Stimulated activated CD4-positive, alpha-beta T cell treated with anti-CD3 and anti-CD28 coated beads, Interleukin-4, amount 100 ng/mL, for 24 hours (primary cell): ENCODE measurements around the gene SH3BP4.
"Not testable (repeated sequence)": the region's sequence is repeated elsewhere in the genome, so short reads cannot be mapped to it uniquely, and the experiment has no call there.

Source experiments
- DNase-seq: peaks from one replicate; pipeline ENCODE4 v3.0.0-alpha.2; 2020

SH3BP4 gene

DNA sequence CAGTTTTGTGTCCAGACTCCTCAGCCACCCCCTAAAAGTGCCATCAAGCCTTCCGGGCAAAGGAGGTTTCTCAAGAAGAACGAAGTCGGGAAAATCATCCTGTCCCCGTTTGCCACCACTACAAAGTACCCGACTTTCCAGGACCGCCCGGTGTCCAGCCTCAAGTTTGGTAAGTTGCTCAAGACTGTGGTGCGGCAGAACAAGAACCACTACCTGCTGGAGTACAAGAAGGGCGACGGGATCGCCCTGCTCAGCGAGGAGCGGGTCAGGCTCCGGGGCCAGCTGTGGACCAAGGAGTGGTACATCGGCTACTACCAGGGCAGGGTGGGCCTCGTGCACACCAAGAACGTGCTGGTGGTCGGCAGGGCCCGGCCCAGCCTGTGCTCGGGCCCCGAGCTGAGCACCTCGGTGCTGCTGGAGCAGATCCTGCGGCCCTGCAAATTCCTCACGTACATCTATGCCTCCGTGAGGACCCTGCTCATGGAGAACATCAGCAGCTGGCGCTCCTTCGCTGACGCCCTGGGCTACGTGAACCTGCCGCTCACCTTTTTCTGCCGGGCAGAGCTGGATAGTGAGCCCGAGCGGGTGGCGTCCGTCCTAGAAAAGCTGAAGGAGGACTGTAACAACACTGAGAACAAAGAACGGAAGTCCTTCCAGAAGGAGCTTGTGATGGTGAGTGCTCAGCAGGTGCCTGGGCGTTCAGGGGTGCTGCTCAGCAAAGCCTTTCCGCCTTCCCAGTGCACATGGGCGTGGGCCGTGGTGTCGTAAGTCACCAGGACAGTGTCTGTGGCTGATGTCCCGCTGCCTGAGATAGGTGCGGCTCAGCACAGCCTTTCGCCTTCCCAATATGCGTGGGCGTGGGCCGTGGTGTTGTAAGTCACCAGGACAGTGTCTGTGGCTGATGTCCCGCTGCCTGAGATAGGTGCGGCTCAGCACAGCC lies 91.0 kb downstream of the SH3BP4 start:
- no peak for DNase-seq

DNA sequence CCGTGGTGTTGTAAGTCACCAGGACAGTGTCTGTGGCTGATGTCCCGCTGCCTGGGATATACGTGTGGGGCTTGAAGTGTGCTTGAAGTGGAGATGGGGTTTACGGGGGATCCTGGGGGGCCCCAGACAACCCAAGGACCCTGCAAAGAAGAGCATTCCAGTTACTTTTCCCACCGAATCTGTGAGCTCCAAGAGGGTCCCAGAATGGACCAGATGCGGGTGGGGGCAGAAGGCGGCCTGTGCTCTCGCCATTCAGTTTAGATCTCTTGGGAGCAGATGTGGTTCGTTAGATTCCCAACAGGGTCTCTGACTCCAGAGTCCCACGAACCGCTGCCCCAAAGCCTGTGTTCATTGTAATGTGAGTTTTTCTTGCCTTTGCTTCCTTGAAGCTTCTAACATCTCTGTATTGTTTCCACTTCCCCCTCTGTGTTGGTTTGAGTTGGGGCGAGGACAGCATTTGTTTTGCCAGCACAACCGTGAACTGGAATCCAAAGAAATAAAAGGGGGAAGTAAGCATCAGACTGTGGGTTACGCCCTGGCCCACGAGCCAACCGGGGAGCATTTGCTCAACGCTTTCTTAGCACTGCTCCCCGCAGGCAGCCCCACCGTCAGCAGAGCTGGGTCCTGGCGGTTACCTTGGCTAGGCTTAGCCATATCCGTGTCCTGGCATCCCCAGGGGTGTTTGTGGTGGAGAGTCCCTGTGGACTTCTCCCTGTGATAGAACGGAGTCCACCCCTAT lies 92.1 kb downstream of the SH3BP4 start:
- no peak for DNase-seq

DNA sequence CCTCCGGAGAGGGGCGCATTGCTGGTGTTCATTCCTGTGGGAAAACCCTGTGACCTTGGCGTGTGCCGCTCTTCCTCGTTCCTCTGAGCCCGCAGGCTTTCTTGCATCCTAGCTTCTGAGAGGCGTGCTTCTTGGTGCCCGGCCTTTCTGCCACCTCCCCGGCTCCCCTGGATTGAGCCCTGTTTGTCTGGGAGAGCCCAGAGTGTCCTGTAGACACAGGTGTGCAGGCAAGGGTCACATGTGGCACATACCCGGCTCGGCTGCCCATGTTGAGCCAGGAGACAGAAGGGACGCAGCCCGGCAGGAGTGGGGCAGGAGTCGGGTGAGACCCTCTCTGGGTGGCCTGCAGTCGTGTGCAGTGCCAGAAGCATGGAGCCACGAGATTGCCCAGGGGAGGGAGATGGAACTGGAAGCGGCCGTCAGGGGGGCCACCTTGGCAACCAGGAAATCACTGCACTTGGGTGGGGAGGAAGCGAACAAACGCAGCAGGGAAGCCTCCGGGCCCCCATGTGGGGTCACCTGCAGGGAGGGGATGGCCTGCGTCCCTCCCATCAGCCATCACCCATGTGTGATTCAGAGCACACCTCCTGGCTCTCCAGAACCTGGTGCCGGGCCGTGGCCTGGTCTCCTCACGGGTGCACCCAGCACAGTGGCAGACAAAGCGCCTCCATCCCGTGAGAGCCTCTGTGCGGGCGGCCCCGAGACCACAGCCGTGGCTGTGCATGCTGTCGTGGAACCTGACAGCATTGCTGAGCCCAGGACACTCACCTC lies 92.9 kb downstream of the SH3BP4 start:
- no peak for DNase-seq

DNA sequence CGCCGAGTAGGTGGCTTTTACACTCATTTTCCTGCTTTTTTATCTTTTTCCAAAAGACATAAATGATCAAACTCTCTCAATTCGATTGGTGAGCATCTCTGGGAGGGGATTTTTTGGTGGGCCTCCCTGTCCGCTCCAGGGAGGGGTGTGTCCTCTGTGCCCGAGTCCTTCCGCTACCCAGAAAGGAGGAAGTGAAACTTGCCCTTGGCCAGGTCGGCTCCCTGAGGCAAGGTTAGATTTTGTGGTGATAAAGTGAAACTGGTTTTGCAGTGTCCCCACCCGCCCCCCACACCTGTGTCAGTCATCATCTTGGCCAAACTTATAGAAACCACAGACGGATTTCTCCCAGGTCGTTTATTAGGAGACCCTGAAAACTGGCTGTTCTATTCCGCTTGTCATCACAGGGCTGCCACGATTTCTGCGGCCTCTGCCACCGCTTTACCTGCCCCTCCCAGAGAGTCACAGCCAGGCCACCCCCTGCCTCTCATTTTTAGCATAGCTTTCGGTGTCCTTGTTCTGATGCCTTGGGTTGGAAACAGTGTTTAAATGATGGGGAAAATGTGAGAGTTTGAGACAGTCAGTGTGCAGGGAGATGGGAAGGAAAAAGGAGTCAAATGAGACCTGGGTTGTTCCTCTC lies 93.6 kb downstream of the SH3BP4 start:
- no peak for DNase-seq

DNA sequence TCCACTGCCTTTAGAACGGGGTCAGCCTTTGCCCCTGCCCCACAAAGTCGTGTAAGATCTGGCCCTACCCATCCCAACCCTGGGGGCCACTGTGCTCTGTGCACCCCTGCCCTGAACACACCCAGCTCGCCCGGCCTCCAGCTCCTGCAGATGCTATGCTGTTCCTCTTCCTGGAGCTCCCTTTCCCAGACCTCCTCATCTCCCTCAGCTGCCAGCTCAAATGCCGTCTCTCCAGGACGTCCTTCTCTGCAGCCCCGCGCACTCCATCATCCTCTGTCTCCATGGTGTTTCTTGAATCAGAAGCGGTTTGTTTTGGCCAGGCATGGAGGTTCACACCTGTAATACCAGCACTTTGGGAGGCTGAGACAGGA lies 94.1 kb downstream of the SH3BP4 start:
- no peak for DNase-seq

- DNase-seq: no peak
Observed at GRCh38 chr2:235046589-235046988, 94.8 kb downstream of the SH3BP4 start.

DNA sequence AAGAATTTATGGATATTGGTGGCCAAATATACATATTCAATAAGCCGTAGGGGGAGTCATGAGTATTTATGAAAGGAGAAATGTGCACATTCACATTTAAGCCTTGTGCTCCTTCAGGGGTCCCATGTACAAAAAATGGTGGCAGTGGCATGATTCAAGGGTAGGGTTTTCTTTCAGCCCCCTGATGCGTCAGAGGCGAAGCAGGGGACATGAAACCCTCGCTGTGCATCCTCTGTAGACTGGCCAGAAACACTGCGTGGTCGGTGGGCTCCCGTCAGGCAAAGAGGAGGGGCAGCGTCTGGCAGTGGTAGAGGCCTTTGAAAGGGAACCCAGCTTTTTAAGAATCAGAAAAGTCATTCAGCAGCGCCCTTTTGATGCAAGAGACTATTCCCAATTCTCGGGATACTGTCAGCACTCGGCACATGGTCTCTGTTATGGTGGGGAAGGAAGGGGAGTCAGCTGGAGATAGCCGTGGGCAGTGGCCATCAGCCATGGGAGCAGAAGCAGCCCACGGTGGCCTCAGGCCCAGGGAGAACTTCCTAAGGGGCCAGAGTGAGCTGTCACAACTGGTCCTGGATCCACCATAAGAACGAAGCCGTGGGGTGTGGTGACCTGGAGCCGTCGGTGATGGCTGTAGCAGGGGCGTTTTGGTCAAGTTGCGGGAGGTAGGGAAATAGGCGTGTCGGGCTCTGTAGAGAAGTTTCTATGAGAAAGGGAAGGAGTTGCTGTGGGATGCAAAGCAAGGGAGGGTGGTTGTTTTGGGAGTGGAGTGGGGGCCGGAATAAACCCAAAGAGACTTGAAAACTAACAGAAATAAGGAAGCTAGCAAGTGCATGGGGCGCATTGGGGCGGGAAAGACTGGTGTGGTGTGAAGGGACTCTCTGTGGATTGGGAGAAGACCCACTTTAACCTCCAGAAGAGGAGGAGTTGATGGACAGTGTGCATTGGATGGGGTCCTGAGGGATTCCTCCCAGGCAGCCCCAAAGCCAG lies 95.6 kb downstream of the SH3BP4 start:
- no peak for DNase-seq

- no peak for DNase-seq
Observed at GRCh38 chr2:235048549-235048948, 96.7 kb downstream of the SH3BP4 start.

DNA sequence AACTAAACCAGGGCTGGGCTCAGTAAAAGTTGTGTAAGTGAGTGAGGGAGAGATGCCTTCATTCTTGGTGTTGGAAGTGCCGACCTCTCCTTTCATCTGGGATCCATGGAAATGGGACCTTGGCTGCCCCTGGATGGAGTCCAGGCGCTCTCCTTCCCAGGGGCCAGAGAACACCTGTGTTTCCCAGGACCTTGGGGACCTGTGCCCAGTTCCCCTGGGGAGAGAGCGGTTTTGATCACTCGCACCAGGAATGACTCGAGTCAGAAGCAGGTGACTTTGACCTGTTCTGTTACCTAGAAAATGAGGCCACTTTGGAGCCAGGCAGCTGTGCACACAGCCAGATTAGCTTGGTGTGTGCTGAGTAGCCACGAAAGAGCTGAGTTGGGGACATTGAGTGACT lies 97.3 kb downstream of the SH3BP4 start:
- no peak for DNase-seq

DNA sequence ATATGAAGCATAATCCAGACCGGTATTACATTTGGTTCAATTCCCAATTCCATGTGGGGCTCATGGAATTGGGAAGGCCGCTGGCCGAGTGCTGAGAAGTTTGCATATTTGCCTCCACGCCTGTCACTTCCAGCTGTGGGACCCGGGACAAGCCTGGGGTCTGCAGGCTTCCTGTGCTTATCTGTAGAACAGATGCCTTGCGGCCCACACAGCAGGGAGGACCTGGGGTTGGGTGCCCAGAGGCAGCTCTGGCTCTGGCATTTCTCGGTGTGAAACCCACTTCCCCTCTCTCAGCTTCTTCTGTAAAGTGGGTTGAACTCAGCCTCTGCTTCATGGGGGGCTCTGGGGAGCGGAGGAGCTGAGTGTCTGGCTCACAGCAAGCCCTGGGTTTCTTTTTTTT lies 97.9 kb downstream of the SH3BP4 start:
- no peak for DNase-seq

DNA sequence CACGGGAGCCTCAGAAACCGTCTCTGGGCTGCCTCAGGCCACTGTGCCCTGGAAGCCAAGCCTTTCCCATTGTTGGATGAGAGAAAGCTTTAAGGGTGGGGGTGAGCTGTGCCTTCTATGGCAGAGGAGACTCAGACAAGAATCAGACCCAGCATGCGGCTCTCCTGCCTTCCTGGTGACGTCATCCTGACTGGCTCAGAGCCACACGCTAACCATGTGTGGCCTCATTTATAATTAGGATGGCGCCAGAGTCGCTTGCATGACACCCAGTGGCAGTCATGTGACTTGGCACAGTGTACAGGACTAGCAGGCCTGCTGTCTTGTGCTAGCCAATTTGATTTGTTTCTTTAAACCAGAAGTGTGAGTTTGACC lies 99.1 kb downstream of the SH3BP4 start:
- DNase-seq: no peak

DNA sequence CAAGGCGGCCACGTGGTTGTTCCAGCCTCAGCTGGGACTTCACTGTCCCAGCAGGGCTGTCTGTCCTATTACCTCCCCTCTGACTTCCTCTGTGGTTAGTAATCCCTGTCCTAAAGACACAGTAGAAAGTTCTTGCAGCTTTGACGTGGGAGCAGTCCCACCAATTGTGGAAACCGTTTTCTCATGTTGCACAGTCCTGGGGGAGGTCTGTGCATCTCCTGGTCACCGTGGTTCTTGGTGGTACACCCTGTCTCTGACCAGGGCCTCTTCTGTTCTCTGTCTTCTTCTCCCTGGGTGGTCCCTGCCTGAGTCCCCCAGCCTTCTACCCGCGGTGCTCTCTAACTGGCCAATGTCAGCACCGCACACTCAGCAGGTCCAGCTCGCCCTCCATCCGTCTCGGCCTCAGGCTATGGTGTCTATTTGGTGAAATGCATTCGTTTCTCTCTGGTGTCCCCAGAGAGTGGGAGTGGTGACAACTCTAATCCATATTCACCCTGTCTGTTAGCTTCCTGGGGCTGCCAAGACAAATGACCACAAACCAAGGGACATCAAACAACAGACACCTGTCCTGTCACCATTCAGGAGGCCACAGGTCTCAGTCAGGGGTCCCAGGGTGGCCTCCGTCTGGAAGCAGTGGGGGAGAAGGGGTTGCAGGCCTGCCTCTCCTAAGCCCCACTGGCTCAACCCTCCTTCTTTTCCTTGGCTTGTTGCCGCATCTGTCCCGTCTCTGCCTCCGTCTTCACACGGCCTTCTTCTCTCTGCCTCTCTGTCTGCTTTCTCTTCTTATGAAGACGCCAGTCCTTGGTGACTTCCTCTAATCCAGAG lies 99.8 kb downstream of the SH3BP4 start:
- DNase-seq: no peak

GRCh38 chr2:235052514-235053354 lies 100.9 kb downstream of the SH3BP4 start:
- no peak for DNase-seq

DNA sequence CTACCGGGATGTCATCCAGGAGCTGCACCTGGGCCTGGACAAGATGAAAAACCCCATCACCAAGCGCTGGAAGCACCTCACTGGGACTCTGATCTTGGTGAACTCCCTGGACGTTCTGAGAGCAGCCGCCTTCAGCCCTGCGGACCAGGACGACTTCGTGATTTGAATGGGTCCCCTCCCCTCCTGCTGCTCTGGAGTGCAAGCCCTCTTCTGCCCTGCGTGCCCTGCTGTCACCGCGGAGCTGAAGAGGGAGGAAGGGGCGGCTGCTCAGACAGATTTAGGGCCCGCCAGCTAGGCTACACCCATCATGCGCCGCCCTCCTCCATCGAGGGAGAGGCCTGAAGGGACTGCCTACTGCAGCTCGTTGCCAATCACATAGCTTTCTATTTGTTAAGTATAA lies 101.8 kb downstream of the SH3BP4 start:
- DNase-seq: no peak

DNA sequence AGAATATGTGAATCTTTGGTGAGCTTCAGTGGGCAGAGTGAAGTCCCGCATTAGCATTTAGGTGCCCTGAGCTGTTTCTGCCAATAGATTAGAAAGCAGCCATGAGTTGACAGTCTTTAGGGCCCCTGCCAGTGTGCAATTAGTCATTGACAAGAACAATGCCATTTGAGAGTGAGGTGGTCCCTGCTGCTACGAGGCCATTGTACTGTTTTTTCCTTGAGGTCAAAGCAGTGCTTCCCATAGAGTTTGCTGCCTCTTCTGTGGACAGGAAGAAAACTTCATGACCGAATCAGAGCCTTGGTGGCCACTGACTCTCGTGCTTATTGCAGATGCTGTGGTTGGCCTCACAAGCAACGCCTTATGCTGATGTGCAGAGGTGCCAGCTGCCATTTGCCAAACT lies 102.7 kb downstream of the SH3BP4 start:
- no peak for DNase-seq

- DNase-seq: no peak
Observed at GRCh38 chr2:235054919-235055318, 103.1 kb downstream of the SH3BP4 start.

GRCh38 chr2:235055891-235056516 lies 104.2 kb downstream of the SH3BP4 start:
- DNase-seq: no peak

DNA sequence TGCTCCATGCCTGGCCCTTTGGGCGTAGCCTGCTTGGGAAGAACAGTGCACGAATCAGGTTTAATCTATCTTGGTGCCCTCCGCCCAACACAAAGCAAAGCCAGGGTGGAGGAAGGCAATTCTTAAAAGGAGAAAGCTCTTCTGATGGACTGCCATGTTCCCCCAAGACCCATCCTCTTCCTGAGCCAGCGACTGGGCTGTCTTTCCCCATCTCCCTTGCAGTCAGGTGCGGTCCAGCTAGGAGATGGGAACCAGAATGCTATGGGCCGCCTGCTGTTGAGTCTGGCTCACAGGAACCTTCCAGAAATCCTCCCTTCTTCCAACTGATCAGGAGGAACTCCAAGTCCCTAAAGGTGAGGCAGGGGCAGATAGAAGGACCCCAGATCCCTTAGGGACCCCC lies 105.0 kb downstream of the SH3BP4 start:
- no peak for DNase-seq

DNA sequence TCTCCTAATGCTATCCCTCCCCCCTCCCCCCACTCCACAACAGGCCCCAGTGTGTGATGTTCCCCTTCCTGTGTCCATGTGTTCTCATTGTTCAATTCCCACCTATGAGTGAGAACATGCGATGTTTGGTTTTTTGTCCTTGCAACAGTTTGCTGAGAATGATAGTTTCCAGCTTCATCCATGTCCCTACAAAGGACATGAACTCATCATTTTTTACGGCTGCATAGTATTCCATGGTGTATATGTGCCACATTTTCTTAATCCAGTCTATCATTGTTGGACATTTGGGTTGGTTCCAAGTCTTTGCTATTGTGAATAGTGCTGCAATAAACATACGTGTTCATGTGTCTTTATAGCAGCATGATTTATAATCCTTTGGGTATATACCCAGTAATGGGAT lies 105.8 kb downstream of the SH3BP4 start:
- not testable (repeated sequence) for DNase-seq
